Panc1 (cell line): ENCODE results near the gene TBC1D24. TPM values are rescaled to one million over a fixed set of nuclear protein-coding genes. Genes with fewer than 3 reads are reported as not detected.
"Not testable (repeated sequence)": the region's sequence is repeated elsewhere in the genome, so short reads cannot be mapped to it uniquely, and the experiment has no call there.

Experiments
- ATAC-seq: fragments of 200-7000 bp; cut with Tn5 transposase; 2 replicates; pipeline ENCODE4 v1.9.1; 2020; ENCODE audit warnings: mild to moderate bottlenecking, moderate library complexity
- BruUV-seq: library from RNA; stranded (reverse); fragments of 400-500 nt; replicated peaks from 2 replicates; lab custom pipeline; 2021; lab: Mats Ljungman, UMichigan
- CTCF ChIA-PET: fragments of 300-600 bp; sonication (Branson Sonifier 250); formaldehyde crosslinking; loops from one replicate; lab custom pipeline; 2022; ENCODE audit warnings: antibody characterized with exemption; lab: Charles Lee
- POLR2A ChIA-PET: fragments of 300-600 bp; sonication (Branson Sonifier 250); formaldehyde crosslinking; loops from one replicate; lab custom pipeline; 2022; ENCODE audit warnings: antibody characterized with exemption; lab: Charles Lee
- DNase-seq: peaks from one replicate; pipeline ENCODE4 v3.0.0-alpha.2; 2010; ENCODE audit warnings: low read depth, low spot score
- H3K27ac ChIP-seq: 2 replicates; pipeline ENCODE4 v1.5.1; 2011; ENCODE audit warnings: mild to moderate bottlenecking, low read length, inconsistent platforms
- H3K27me3 ChIP-seq: fragments of 200-500 bp; sonication (Bioruptor generic); 2 replicates; pipeline ENCODE4 v1.6.0; 2014; ENCODE audit warnings: low read length, inconsistent platforms; ENCODE audit not compliant: control insufficient read depth, insufficient read depth
- H3K36me3 ChIP-seq: fragments of 200-500 bp; sonication (Bioruptor generic); 2 replicates; pipeline ENCODE4 v1.5.1; 2014; ENCODE audit warnings: inconsistent platforms, mild to moderate bottlenecking, low read length, moderate library complexity; ENCODE audit not compliant: control insufficient read depth, insufficient read depth
- H3K4me1 ChIP-seq: 2 replicates; pipeline ENCODE4 v1.5.1; 2011; ENCODE audit warnings: inconsistent platforms, mild to moderate bottlenecking, low read length, moderate library complexity; ENCODE audit not compliant: control insufficient read depth, insufficient read depth
- H3K4me3 ChIP-seq, 2 experiments: 2 replicates each; pipeline ENCODE4 v1.5.1; 2011 to 2012; ENCODE audit warnings: low read depth in 2 of 2, low read length in 2 of 2, mild to moderate bottlenecking in 2 of 2, inconsistent platforms in 1 of 2, moderate library complexity in 1 of 2
- H3K9me3 ChIP-seq: fragments of 200-500 bp; sonication (Bioruptor generic); 2 replicates; pipeline ENCODE4 v1.5.1; 2014; ENCODE audit warnings: low read depth, mild to moderate bottlenecking, inconsistent platforms, low read length, moderate library complexity; ENCODE audit not compliant: control insufficient read depth, insufficient read depth
- POLR2AphosphoS5 ChIP-seq: IDR thresholded peaks from 2 replicates; pipeline ENCODE4 v1.6.1; 2012; ENCODE audit warnings: mild to moderate bottlenecking, low read depth, low read length, moderate library complexity
- REST ChIP-seq, 2 experiments: IDR thresholded peaks; 2 replicates each; pipeline ENCODE4 v1.6.1; 2011 to 2012; ENCODE audit warnings: low read depth in 2 of 2, control low read depth in 1 of 2, low read length in 1 of 2, mild to moderate bottlenecking in 1 of 2, moderate library complexity in 1 of 2; ENCODE audit not compliant: insufficient read depth in 1 of 2
- SIN3A ChIP-seq: IDR thresholded peaks from 2 replicates; pipeline ENCODE4 v1.6.1; 2012; ENCODE audit warnings: low read depth, mild to moderate bottlenecking, low read length, moderate library complexity, borderline replicate concordance; ENCODE audit not compliant: insufficient read depth
- TCF7L2 ChIP-seq: IDR thresholded peaks from 2 replicates; pipeline ENCODE4 v1.6.1; 2011; ENCODE audit warnings: mild to moderate bottlenecking, low read depth, low read length, inconsistent platforms
- in situ Hi-C: cut with HindIII; loops from 2 replicates; pipeline ENCODE4 v1.10.0; 2016; ENCODE audit warnings: low sequenced_read_pairs, low pct_unique_long_range_greater_than_20kb
- intact Hi-C: fragments of 100-400 bp; cut with micrococcal nuclease; formaldehyde crosslinking; loops from one replicate; pipeline ENCODE4 v1.10.0; 2022; ENCODE audit not compliant: unreplicated experiment
- total RNA-seq: library from RNA; stranded (reverse); gene quantifications from one replicate; pipeline ENCODE4 v1.2.1, GENCODE V29; 2021; ENCODE audit not compliant: unreplicated experiment
- TF ChIP-seq, protein P1 (sequence below): fragments of 450-650 bp; IDR thresholded peaks from 2 replicates; pipeline ENCODE4 v1.5.1; 2017; ENCODE audit warnings: mild to moderate bottlenecking

The TBC1D24 gene
- total RNA-seq, 1 experiment from 2014 or later, result 26.7 TPM

DNA sequence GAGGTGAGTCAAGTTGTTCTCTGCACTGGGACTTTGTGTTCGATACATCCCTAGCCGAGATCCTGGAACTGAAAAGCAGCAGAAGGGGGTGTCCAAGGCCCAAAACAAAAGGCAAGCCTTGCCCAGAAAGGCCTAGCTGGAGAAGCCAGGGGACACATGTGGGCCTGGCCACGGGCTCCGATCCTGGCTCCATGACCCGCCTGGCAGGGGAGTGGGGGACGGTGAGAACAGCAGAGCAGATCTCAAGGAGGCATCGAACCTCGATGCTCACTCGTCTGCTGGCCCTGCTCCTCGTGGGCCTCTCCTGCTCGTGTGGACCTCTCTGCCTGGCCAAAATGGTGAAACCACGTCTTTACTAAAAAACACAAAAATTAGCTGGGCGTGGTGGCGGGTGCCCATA is 36.8 kb upstream of the TBC1D24 start:
- Histone ChIP-seq H3K27ac (no peak overlapping the region), H3K36me3 (peaks cover 16% of the 10 kb centered on the region), H3K4me3 (no peak overlapping the region), H3K9me3 (no peaks in the 10 kb centered on the region), H3K27me3 (no peaks in the 10 kb centered on the region), H3K4me1 (no peaks in the 10 kb centered on the region)
- in situ Hi-C loops, result no loop called here
- intact Hi-C loops, result no loop called here
- BruUV-seq, result no TSS peak
- ChIA-PET CTCF (no interaction called here), POLR2A (no interaction called here)
- no peak for DNase-seq
- TF ChIP-seq POLR2AphosphoS5, result no peak
- no peak for TF ChIP-seq SIN3A
- TF ChIP-seq, protein P1, sequence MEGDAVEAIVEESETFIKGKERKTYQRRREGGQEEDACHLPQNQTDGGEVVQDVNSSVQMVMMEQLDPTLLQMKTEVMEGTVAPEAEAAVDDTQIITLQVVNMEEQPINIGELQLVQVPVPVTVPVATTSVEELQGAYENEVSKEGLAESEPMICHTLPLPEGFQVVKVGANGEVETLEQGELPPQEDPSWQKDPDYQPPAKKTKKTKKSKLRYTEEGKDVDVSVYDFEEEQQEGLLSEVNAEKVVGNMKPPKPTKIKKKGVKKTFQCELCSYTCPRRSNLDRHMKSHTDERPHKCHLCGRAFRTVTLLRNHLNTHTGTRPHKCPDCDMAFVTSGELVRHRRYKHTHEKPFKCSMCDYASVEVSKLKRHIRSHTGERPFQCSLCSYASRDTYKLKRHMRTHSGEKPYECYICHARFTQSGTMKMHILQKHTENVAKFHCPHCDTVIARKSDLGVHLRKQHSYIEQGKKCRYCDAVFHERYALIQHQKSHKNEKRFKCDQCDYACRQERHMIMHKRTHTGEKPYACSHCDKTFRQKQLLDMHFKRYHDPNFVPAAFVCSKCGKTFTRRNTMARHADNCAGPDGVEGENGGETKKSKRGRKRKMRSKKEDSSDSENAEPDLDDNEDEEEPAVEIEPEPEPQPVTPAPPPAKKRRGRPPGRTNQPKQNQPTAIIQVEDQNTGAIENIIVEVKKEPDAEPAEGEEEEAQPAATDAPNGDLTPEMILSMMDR, result no peak
- no peak for TF ChIP-seq REST (IDR thresholded peaks at IDR 0.05; ENCODE audit: insufficient read depth in 1 of 2, low read depth in 2 of 2, low read length in 1 of 2)
- TF ChIP-seq TCF7L2, result no peak
- ATAC-seq, result no peak

GRCh38 chr16:2439598-2439997 is 35.3 kb upstream of the TBC1D24 start:
- no peaks in the 10 kb centered on the region for H3K9me3 ChIP-seq
- no TSS peak for BruUV-seq
- no peaks in the 10 kb centered on the region for H3K4me1 ChIP-seq
- in situ Hi-C loops (no loop called here), intact Hi-C loops (no loop called here)
- no peak for DNase-seq
- no peaks in the 10 kb centered on the region for H3K27me3 ChIP-seq
- TF ChIP-seq POLR2AphosphoS5 (no peak), REST (IDR thresholded peaks at IDR 0.05; ENCODE audit: insufficient read depth in 1 of 2, low read depth in 2 of 2, low read length in 1 of 2) (no peak)
- TF ChIP-seq, protein P1, result no peak
- H3K36me3 ChIP-seq, result peaks cover 21% of the 10 kb centered on the region
- POLR2A ChIA-PET, result no interaction called here
- CTCF ChIA-PET, result no interaction called here
- H3K27ac ChIP-seq, result no peak overlapping the region
- no peak overlapping the region for H3K4me3 ChIP-seq
- no peak; the same call in 1 of the 2 replicates for ATAC-seq

DNA sequence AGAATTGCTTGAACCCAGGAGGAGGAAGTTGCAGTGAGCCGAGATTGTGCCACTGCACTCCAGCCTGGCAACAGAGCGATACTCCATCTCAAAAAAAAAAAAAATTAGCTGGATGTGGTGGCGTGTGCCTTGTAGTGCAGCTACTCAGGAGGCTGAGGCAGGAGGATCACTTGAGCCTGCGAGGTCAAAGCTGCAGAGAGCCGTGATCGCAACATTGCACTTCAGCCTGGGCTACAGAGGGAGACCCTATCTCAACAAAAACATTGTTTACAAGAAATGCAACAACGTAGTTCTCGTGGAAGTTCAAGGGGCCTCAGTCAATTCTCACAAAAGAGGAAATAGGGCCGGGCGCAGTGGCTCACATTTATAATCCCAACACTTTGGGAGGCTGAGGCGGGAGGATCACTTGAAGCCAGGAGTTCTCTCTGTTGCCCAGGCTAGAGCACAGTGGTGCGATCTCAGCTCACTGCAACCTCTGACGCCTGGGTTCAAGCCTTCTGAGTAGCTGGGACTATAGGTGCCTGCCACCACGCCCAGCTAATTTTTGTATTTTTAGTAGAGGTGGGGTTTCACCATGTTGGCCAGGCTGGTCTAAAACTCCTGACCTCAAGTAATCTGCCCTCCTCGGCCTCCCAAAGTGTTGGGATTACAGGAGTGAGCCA is 33.7 kb upstream of the TBC1D24 start:
- H3K4me1 ChIP-seq, intact Hi-C loops, CTCF ChIA-PET, H3K27me3 ChIP-seq, ATAC-seq, DNase-seq, in situ Hi-C loops, BruUV-seq, H3K27ac ChIP-seq, H3K4me3 ChIP-seq, H3K9me3 ChIP-seq: not testable (repeated sequence)
- H3K36me3 ChIP-seq, result peaks cover 21% of the 10 kb centered on the region
- POLR2A ChIA-PET, result interaction anchor here (0.7 kb wide), 1 partner anchor 17 kb away, joined by 7 read pairs; no protein-coding TSS in a partner anchor
